ENCODE measurements around the gene ATXN1.
A peak's percentile ranks its signal among the peaks of the same experiment; 100 is the strongest.
"Not testable (repeated sequence)": the region's sequence is repeated elsewhere in the genome, so short reads cannot be mapped to it uniquely, and the experiment has no call there.

Gene ATXN1

GRCh38 chr6:16461491-16461890 is 299.8 kb downstream of the ATXN1 start:
- WGBS: 66% methylated on average over 6 of the region's 6 CpGs
- Histone ChIP-seq H3K4me1 (ENCODE audit: control insufficient read depth, insufficient read depth, low read depth, low read length) (no peaks in the 10 kb centered on the region), H2BK120ac (ENCODE audit: low read depth, low read length) (no peak overlapping the region), H2BK5ac (ENCODE audit: low read depth, low read length, poor library complexity, severe bottlenecking) (no peak overlapping the region), H3K4ac (ENCODE audit: low read depth in 1 of 2, low read length in 2 of 2) (no peak overlapping the region), H2AK5ac (ENCODE audit: low read length, severe bottlenecking) (no peak overlapping the region), H3K4me2 (ENCODE audit: low read length, poor library complexity, severe bottlenecking) (no peak overlapping the region), H3K36me3 (ENCODE audit: control insufficient read depth in 1 of 2, insufficient read depth in 2 of 2, low read depth in 1 of 2, low read length in 2 of 2) (no peaks in the 10 kb centered on the region), H3K14ac (ENCODE audit: low read length in 2 of 2) (no peak overlapping the region), H3K9ac (ENCODE audit: low read length) (no peak overlapping the region), H3K18ac (ENCODE audit: low read depth in 1 of 2, low read length in 2 of 2) (no peak overlapping the region), H3K4me3 (ENCODE audit: insufficient read depth in 1 of 2, low read depth in 1 of 2, low read length in 2 of 2) (no peak overlapping the region), H4K8ac (ENCODE audit: low read length) (no peak overlapping the region), H2AFZ (ENCODE audit: low read depth, low read length) (no peak overlapping the region), H2BK15ac (ENCODE audit: low read depth, poor library complexity, severe bottlenecking) (no peak overlapping the region), H3K23ac (ENCODE audit: low read length in 2 of 2) (no peak overlapping the region), H3K9me3 (ENCODE audit: control insufficient read depth, low read length) (no peaks in the 10 kb centered on the region), H3K27me3 (ENCODE audit: control insufficient read depth in 1 of 2, insufficient read depth in 1 of 2, low read length in 2 of 2) (no peaks in the 10 kb centered on the region), H3K27ac (ENCODE audit: low read length, poor library complexity, severe bottlenecking) (no peak overlapping the region), H4K91ac (ENCODE audit: low read length) (no peak overlapping the region), H3K79me1 (replicated peaks; ENCODE audit: low read length, poor library complexity, severe bottlenecking) (peaks cover 6% of the 10 kb centered on the region), H2BK12ac (ENCODE audit: low read length in 2 of 2) (no peak overlapping the region)
- no peak for DNase-seq

GRCh38 chr6:16459472-16459871 is 301.8 kb downstream of the ATXN1 start:
- H2BK120ac ChIP-seq (ENCODE audit: low read depth, low read length): not testable (repeated sequence)

GRCh38 chr6:16452348-16452747 is 308.9 kb downstream of the ATXN1 start:
- no peak overlapping the region for H2BK15ac ChIP-seq (ENCODE audit: low read depth, poor library complexity, severe bottlenecking)
- DNase-seq: no peak
- peaks cover 3% of the 10 kb centered on the region for H3K4me1 ChIP-seq (ENCODE audit: control insufficient read depth, insufficient read depth, low read depth, low read length)
- no peak overlapping the region for H3K9ac ChIP-seq (ENCODE audit: low read length)
- no peak overlapping the region for H3K27ac ChIP-seq (ENCODE audit: low read length, poor library complexity, severe bottlenecking)
- H3K27me3 ChIP-seq (ENCODE audit: control insufficient read depth in 1 of 2, insufficient read depth in 1 of 2, low read length in 2 of 2): no peaks in the 10 kb centered on the region
- no peak overlapping the region for H3K4me3 ChIP-seq (ENCODE audit: insufficient read depth in 1 of 2, low read depth in 1 of 2, low read length in 2 of 2)
- no peak overlapping the region for H2BK12ac ChIP-seq (ENCODE audit: low read length in 2 of 2)
- H2BK120ac ChIP-seq (ENCODE audit: low read depth, low read length): no peak overlapping the region
- H3K18ac ChIP-seq (ENCODE audit: low read depth in 1 of 2, low read length in 2 of 2): no peak overlapping the region
- no peak overlapping the region for H2BK5ac ChIP-seq (ENCODE audit: low read depth, low read length, poor library complexity, severe bottlenecking)
- no peak overlapping the region for H3K23ac ChIP-seq (ENCODE audit: low read length in 2 of 2)
- no peak overlapping the region for H3K4ac ChIP-seq (ENCODE audit: low read depth in 1 of 2, low read length in 2 of 2)
- H3K79me1 ChIP-seq (replicated peaks; ENCODE audit: low read length, poor library complexity, severe bottlenecking): peaks cover 11% of the 10 kb centered on the region
- no peaks in the 10 kb centered on the region for H3K9me3 ChIP-seq (ENCODE audit: control insufficient read depth, low read length)
- H3K14ac ChIP-seq (ENCODE audit: low read length in 2 of 2): no peak overlapping the region
- 93% methylated on average over 2 of the region's 2 CpGs for WGBS
- H3K4me2 ChIP-seq (ENCODE audit: low read length, poor library complexity, severe bottlenecking): no peak overlapping the region
- H4K8ac ChIP-seq (ENCODE audit: low read length): no peak overlapping the region
- H4K91ac ChIP-seq (ENCODE audit: low read length): no peak overlapping the region
- H3K36me3 ChIP-seq (ENCODE audit: control insufficient read depth in 1 of 2, insufficient read depth in 2 of 2, low read depth in 1 of 2, low read length in 2 of 2): no peaks in the 10 kb centered on the region
- H2AK5ac ChIP-seq (ENCODE audit: low read length, severe bottlenecking): no peak overlapping the region
- H2AFZ ChIP-seq (ENCODE audit: low read depth, low read length): no peak overlapping the region

More at GRCh38 chr6:16459472-16459871, 301.8 kb downstream of the ATXN1 start:
- H3K4me3 ChIP-seq (ENCODE audit: insufficient read depth in 1 of 2, low read depth in 1 of 2, low read length in 2 of 2); H3K14ac ChIP-seq (ENCODE audit: low read length in 2 of 2); H2BK15ac ChIP-seq (ENCODE audit: low read depth, poor library complexity, severe bottlenecking); H3K4ac ChIP-seq (ENCODE audit: low read depth in 1 of 2, low read length in 2 of 2); H4K8ac ChIP-seq (ENCODE audit: low read length); H3K36me3 ChIP-seq (ENCODE audit: control insufficient read depth in 1 of 2, insufficient read depth in 2 of 2, low read depth in 1 of 2, low read length in 2 of 2); H3K4me2 ChIP-seq (ENCODE audit: low read length, poor library complexity, severe bottlenecking); H3K9me3 ChIP-seq (ENCODE audit: control insufficient read depth, low read length); H2AK5ac ChIP-seq (ENCODE audit: low read length, severe bottlenecking); H4K91ac ChIP-seq (ENCODE audit: low read length); H3K4me1 ChIP-seq (ENCODE audit: control insufficient read depth, insufficient read depth, low read depth, low read length); H3K18ac ChIP-seq (ENCODE audit: low read depth in 1 of 2, low read length in 2 of 2); H2AFZ ChIP-seq (ENCODE audit: low read depth, low read length); DNase-seq; H2BK12ac ChIP-seq (ENCODE audit: low read length in 2 of 2); H3K27me3 ChIP-seq (ENCODE audit: control insufficient read depth in 1 of 2, insufficient read depth in 1 of 2, low read length in 2 of 2); H3K27ac ChIP-seq (ENCODE audit: low read length, poor library complexity, severe bottlenecking); H2BK5ac ChIP-seq (ENCODE audit: low read depth, low read length, poor library complexity, severe bottlenecking); H3K9ac ChIP-seq (ENCODE audit: low read length); H3K23ac ChIP-seq (ENCODE audit: low read length in 2 of 2): not testable (repeated sequence)
- peaks cover 11% of the 10 kb centered on the region for H3K79me1 ChIP-seq (replicated peaks; ENCODE audit: low read length, poor library complexity, severe bottlenecking)
- 76% methylated on average over 5 of the region's 5 CpGs for whole genome bisulfite sequencing

GRCh38 chr6:16450821-16451220 is 310.4 kb downstream of the ATXN1 start:
- no peaks in the 10 kb centered on the region for H3K36me3 ChIP-seq (ENCODE audit: control insufficient read depth in 1 of 2, insufficient read depth in 2 of 2, low read depth in 1 of 2, low read length in 2 of 2)
- WGBS: 61% methylated on average over 7 of the region's 7 CpGs
- peak overlapping the region in 1 of 2 experiments; percentile 1 for H3K18ac ChIP-seq (ENCODE audit: low read depth in 1 of 2, low read length in 2 of 2)
- H3K4me1 ChIP-seq (ENCODE audit: control insufficient read depth, insufficient read depth, low read depth, low read length): peaks cover 3% of the 10 kb centered on the region
- H2BK120ac ChIP-seq (ENCODE audit: low read depth, low read length): no peak overlapping the region
- H2AK5ac ChIP-seq (ENCODE audit: low read length, severe bottlenecking): peak overlapping the region; percentile 6
- H3K4me2 ChIP-seq (ENCODE audit: low read length, poor library complexity, severe bottlenecking): no peak overlapping the region
- no peak overlapping the region for H4K8ac ChIP-seq (ENCODE audit: low read length)
- no peak overlapping the region for H3K4me3 ChIP-seq (ENCODE audit: insufficient read depth in 1 of 2, low read depth in 1 of 2, low read length in 2 of 2)
- H2BK15ac ChIP-seq (ENCODE audit: low read depth, poor library complexity, severe bottlenecking): no peak overlapping the region
- no peak overlapping the region for H2AFZ ChIP-seq (ENCODE audit: low read depth, low read length)
- peak overlapping the region; percentile 54 for H3K9ac ChIP-seq (ENCODE audit: low read length)
- no peaks in the 10 kb centered on the region for H3K27me3 ChIP-seq (ENCODE audit: control insufficient read depth in 1 of 2, insufficient read depth in 1 of 2, low read length in 2 of 2)
- H3K9me3 ChIP-seq (ENCODE audit: control insufficient read depth, low read length): no peaks in the 10 kb centered on the region
- no peak overlapping the region for H3K4ac ChIP-seq (ENCODE audit: low read depth in 1 of 2, low read length in 2 of 2)
- no peak overlapping the region for H3K23ac ChIP-seq (ENCODE audit: low read length in 2 of 2)
- DNase-seq: no peak
- peaks cover 6% of the 10 kb centered on the region for H3K79me1 ChIP-seq (replicated peaks; ENCODE audit: low read length, poor library complexity, severe bottlenecking)
- H2BK5ac ChIP-seq (ENCODE audit: low read depth, low read length, poor library complexity, severe bottlenecking): no peak overlapping the region
- H4K91ac ChIP-seq (ENCODE audit: low read length): no peak overlapping the region
- H3K27ac ChIP-seq (ENCODE audit: low read length, poor library complexity, severe bottlenecking): peak overlapping the region; percentile 10
- no peak overlapping the region for H2BK12ac ChIP-seq (ENCODE audit: low read length in 2 of 2)
- no peak overlapping the region for H3K14ac ChIP-seq (ENCODE audit: low read length in 2 of 2)
